ENCODE results near the gene ATP6V0B.

The ATP6V0B gene

GRCh38 chr1:43974443-43975248, at the start of gene ATP6V0B:
Gene ATP6V0B, plus strand, starts transcription at chr1:43974960. Its CDS starts 81 bp downstream, at chr1:43975041.
- H3K27me3 ChIP-seq (ENCODE audit: insufficient read depth, low read length), result no peaks in the 10 kb centered on the region
- peak within 1 kb of the TSS; percentile 72 for H3K4me3 ChIP-seq (ENCODE audit: low read length)
- peak within 1 kb of the TSS; percentile 91 for H2AFZ ChIP-seq (ENCODE audit: low read depth, low read length)
- peaks cover 48% of the 10 kb centered on the region for H3K4me1 ChIP-seq (ENCODE audit: insufficient read depth, low read length)
- no peaks in the 10 kb centered on the region for H3K9me3 ChIP-seq (ENCODE audit: low read length)
- H3K36me3 ChIP-seq (ENCODE audit: insufficient read depth, low read length), result peaks cover 20% of the 10 kb centered on the region

- Histone ChIP-seq H3K9me3 (ENCODE audit: low read length) (no peaks in the 10 kb centered on the region), H3K36me3 (ENCODE audit: insufficient read depth, low read length) (peaks cover 12% of the 10 kb centered on the region), H3K27me3 (ENCODE audit: insufficient read depth, low read length) (no peaks in the 10 kb centered on the region), H3K4me3 (ENCODE audit: low read length) (no peak overlapping the region), H2AFZ (ENCODE audit: low read depth, low read length) (no peak overlapping the region), H3K4me1 (ENCODE audit: insufficient read depth, low read length) (no peaks in the 10 kb centered on the region)
Observed at GRCh38 chr1:43925846-43926245, 48.9 kb upstream of the ATP6V0B start.

- H3K9me3 ChIP-seq (ENCODE audit: low read length), result no peaks in the 10 kb centered on the region
- no peak overlapping the region for H2AFZ ChIP-seq (ENCODE audit: low read depth, low read length)
- no peaks in the 10 kb centered on the region for H3K27me3 ChIP-seq (ENCODE audit: insufficient read depth, low read length)
- H3K36me3 ChIP-seq (ENCODE audit: insufficient read depth, low read length), result peaks cover 6% of the 10 kb centered on the region
- H3K4me1 ChIP-seq (ENCODE audit: insufficient read depth, low read length), result no peaks in the 10 kb centered on the region
- H3K4me3 ChIP-seq (ENCODE audit: low read length), result no peak overlapping the region
Observed at GRCh38 chr1:43930168-43930948, 44.4 kb upstream of the ATP6V0B start.

GRCh38 chr1:43930949-43931275, 43.8 kb upstream of the ATP6V0B start:
- Histone ChIP-seq H3K4me3 (ENCODE audit: low read length) (no peak overlapping the region), H3K9me3 (ENCODE audit: low read length) (no peaks in the 10 kb centered on the region), H2AFZ (ENCODE audit: low read depth, low read length) (no peak overlapping the region), H3K4me1 (ENCODE audit: insufficient read depth, low read length) (no peaks in the 10 kb centered on the region), H3K27me3 (ENCODE audit: insufficient read depth, low read length) (no peaks in the 10 kb centered on the region), H3K36me3 (ENCODE audit: insufficient read depth, low read length) (peaks cover under 1% of the 10 kb centered on the region)

DNA sequence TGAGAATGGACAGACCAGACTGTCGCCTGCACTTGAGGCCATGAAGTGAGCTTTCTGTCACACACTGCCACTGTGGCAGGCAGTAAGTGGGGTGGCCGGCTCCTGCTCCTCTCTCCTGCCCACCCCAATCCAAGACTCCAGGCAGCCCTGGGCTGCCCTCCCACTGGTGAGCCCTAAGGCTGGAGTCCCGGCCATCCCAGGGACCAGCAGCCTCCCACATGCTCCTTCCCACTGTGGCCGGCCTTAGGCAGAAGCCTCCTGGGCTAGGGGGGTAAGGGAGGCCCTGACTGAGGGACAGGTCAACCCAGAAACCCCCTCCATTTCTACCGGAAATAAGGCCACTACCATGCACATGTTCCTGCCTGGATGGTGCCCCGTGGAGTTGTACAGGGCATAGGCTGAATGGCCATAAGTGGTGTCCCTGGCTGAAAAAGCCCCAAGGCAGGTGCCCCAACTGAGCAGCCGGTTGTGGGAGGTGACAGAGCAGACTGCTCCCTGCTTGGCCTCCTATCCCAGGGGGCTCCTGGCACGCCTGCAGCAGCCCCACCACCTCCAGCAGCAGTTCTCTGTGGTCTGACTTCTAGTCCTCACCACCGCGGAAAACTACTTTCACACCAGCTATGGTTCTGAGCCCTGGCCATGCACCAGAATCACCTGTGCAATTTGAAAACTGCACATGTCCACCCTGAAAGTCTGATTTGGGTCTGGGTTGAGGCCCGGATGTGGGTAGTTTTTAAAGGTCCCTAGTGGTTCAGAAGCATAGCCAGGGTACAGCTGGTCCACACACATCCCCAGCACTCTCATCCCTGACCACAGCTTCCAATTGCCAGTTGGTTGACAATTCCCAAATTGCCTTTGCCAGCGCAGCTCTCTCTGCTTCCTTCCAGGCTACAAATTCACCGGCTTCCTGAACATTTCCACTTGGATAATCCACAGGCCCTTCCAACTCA, 42.8 kb upstream of the ATP6V0B start:
- Histone ChIP-seq H3K27me3 (ENCODE audit: insufficient read depth, low read length) (no peaks in the 10 kb centered on the region), H3K4me1 (ENCODE audit: insufficient read depth, low read length) (peaks cover 2% of the 10 kb centered on the region), H2AFZ (ENCODE audit: low read depth, low read length) (no peak overlapping the region), H3K36me3 (ENCODE audit: insufficient read depth, low read length) (no peaks in the 10 kb centered on the region), H3K9me3 (ENCODE audit: low read length) (no peaks in the 10 kb centered on the region), H3K4me3 (ENCODE audit: low read length) (no peak overlapping the region)

- Histone ChIP-seq H3K4me1 (ENCODE audit: insufficient read depth, low read length) (peaks cover 2% of the 10 kb centered on the region), H3K36me3 (ENCODE audit: insufficient read depth, low read length) (no peaks in the 10 kb centered on the region), H3K27me3 (ENCODE audit: insufficient read depth, low read length) (no peaks in the 10 kb centered on the region), H3K9me3 (ENCODE audit: low read length) (no peaks in the 10 kb centered on the region), H3K4me3 (ENCODE audit: low read length) (no peak overlapping the region), H2AFZ (ENCODE audit: low read depth, low read length) (no peak overlapping the region)
Observed at GRCh38 chr1:43932786-43933385, 41.9 kb upstream of the ATP6V0B start.

DNA sequence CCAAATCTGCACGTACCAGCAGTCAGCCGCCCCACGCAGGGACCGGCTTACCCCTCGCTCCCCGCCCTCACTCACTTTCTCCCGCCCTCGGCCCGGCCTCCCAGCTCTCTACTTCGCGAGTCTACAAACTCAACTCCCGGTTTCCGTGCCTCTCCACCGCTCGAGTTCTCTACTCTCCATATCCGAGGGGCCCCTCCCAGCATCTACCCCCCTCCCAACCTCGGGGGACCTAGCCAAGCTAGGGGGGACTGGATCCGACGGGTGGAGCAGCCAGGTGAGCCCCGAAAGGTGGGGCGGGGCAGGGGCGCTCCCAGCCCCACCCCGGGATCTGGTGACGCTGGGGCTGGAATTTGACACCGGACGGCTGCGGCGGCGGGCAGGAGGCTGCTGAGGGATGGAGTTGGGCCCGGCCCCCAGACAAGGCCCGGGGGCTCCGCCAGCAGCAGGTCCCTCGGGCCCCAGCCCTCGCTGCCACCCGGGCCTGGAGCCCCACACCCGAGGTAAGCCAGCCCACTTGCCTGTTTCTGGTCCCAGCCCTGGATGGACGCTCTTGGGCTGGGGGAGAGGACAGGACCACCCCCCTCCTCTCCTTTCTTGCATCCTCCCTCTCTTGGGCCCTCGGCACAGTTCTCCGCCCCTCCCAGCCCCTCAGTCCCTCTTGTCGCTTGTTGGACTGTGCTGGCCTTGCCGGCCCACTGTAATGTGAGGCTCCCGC, 41.2 kb upstream of the ATP6V0B start, which contains the start of gene ARTN:
TSS of gene ARTN (plus strand) at position 416 of the 715 bp plus-strand sequence. CDS start 1,856 bp downstream, outside the sequence.
- no peak within 1 kb of the TSS for H2AFZ ChIP-seq (ENCODE audit: low read depth, low read length)
- H3K9me3 ChIP-seq (ENCODE audit: low read length), result no peaks in the 10 kb centered on the region
- H3K36me3 ChIP-seq (ENCODE audit: insufficient read depth, low read length), result no peaks in the 10 kb centered on the region
- no peaks in the 10 kb centered on the region for H3K27me3 ChIP-seq (ENCODE audit: insufficient read depth, low read length)
- no peak within 1 kb of the TSS for H3K4me3 ChIP-seq (ENCODE audit: low read length)
- H3K4me1 ChIP-seq (ENCODE audit: insufficient read depth, low read length), result peaks cover 2% of the 10 kb centered on the region

DNA sequence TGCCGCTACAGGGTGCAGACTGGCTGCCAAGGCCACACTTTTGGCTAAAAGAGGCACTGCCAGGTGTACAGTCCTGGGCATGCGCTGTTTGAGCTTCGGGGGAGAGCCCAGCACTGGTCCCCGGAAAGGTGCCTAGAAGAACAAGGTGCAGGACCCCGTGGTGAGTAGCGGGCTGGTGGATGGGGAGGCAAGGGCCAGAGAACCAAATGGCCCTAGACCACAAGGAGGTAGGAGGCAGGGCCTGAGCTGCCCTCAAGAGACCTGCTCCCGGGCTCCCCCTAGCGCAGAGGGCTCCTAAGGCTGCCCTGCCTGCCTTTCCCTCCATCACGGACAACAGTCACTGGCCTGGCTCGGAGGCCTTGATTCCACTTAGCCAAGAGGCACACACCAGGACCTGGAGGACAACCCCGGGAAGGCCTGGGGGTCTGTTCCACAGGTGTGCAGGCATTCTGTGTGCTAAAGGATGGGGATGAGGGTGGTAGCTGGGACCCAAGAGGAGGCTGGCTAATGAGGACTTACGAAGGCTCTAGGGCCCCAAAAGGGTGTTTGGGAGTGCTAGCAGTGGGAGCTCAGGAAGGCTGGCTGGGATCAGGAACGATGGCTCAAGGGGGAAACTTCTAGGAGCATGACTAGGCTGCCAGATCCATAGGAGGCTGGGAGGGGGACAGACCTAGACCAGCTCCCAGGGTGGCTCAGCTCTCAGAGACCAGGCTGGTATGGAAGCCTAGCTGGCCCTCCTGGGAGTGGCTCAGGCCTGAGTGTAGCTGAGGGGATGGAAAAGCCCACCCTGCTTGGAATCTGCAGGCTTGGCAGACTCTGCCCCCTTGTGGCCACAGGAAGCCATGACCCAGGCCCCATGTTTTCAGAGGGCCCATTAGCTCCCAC, 40.4 kb upstream of the ATP6V0B start:
- Histone ChIP-seq H3K4me1 (ENCODE audit: insufficient read depth, low read length) (peaks cover 2% of the 10 kb centered on the region), H3K27me3 (ENCODE audit: insufficient read depth, low read length) (no peaks in the 10 kb centered on the region), H3K4me3 (ENCODE audit: low read length) (no peak overlapping the region), H3K9me3 (ENCODE audit: low read length) (no peaks in the 10 kb centered on the region), H3K36me3 (ENCODE audit: insufficient read depth, low read length) (no peaks in the 10 kb centered on the region), H2AFZ (ENCODE audit: low read depth, low read length) (no peak overlapping the region)

GRCh38 chr1:43934986-43935324, 39.8 kb upstream of the ATP6V0B start:
- H2AFZ ChIP-seq (ENCODE audit: low read depth, low read length), result no peak overlapping the region
- H3K4me3 ChIP-seq (ENCODE audit: low read length), result no peak overlapping the region
- no peaks in the 10 kb centered on the region for H3K9me3 ChIP-seq (ENCODE audit: low read length)
- peaks cover 2% of the 10 kb centered on the region for H3K4me1 ChIP-seq (ENCODE audit: insufficient read depth, low read length)
- H3K27me3 ChIP-seq (ENCODE audit: insufficient read depth, low read length), result no peaks in the 10 kb centered on the region
- H3K36me3 ChIP-seq (ENCODE audit: insufficient read depth, low read length), result no peaks in the 10 kb centered on the region

GRCh38 chr1:43935711-43936427, 38.9 kb upstream of the ATP6V0B start:
- H2AFZ ChIP-seq (ENCODE audit: low read depth, low read length), result no peak overlapping the region
- peaks cover 2% of the 10 kb centered on the region for H3K4me1 ChIP-seq (ENCODE audit: insufficient read depth, low read length)
- peak overlapping the region; percentile 25 for H3K4me3 ChIP-seq (ENCODE audit: low read length)
- no peaks in the 10 kb centered on the region for H3K27me3 ChIP-seq (ENCODE audit: insufficient read depth, low read length)
- no peaks in the 10 kb centered on the region for H3K9me3 ChIP-seq (ENCODE audit: low read length)
- H3K36me3 ChIP-seq (ENCODE audit: insufficient read depth, low read length), result no peaks in the 10 kb centered on the region

All from neuron (in vitro differentiated cells).